ENCODE data around the gene RASGRP4.

DNA sequence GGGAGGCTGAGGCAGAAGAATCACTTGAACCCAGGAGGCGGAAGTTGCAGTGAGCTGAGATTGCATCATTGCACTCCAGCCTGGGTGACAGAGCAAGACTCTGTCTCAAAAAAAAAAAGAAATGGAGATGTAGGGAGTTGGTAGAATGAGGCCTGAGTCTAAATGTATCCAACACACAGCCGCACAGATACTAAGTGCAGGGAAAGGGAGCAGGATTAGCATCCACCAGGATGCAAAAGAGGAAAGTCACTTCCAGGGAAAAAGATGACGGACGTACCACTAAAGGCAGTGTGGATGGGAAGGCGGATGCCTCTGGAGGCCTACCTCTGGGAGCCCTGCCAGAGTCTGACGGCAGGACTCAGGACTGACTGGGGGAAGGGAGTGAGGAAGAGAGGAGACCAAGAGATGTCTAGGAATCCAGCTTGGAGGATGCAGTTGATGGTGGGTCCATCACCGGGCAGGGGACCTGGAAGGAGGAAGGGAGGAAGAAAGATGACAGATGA lies 16.3 kb downstream of the RASGRP4 start:
- TF ChIP-seq, protein P1, sequence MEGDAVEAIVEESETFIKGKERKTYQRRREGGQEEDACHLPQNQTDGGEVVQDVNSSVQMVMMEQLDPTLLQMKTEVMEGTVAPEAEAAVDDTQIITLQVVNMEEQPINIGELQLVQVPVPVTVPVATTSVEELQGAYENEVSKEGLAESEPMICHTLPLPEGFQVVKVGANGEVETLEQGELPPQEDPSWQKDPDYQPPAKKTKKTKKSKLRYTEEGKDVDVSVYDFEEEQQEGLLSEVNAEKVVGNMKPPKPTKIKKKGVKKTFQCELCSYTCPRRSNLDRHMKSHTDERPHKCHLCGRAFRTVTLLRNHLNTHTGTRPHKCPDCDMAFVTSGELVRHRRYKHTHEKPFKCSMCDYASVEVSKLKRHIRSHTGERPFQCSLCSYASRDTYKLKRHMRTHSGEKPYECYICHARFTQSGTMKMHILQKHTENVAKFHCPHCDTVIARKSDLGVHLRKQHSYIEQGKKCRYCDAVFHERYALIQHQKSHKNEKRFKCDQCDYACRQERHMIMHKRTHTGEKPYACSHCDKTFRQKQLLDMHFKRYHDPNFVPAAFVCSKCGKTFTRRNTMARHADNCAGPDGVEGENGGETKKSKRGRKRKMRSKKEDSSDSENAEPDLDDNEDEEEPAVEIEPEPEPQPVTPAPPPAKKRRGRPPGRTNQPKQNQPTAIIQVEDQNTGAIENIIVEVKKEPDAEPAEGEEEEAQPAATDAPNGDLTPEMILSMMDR (IDR thresholded peaks at IDR 0.05) = no peak
- TF ChIP-seq POLR2A (IDR thresholded peaks at IDR 0.05) = no peak
